Fibroblast of lung (primary cell): ENCODE measurements around the gene CNBD2. TPM values are rescaled to one million over a fixed set of nuclear protein-coding genes. Genes with fewer than 3 reads are reported as not detected.

Experiments
- DNase-seq, 2 donors: peaks; one replicate each; pipeline versions ENCODE4 v3.0.0 to v3.0.0-alpha.2; 2010; ENCODE audit warnings: low read depth in 2 of 2
- H2AFZ ChIP-seq: 2 replicates; pipeline ENCODE4 v1.5.1; 2012; ENCODE audit warnings: low read length, control low read depth, inconsistent platforms
- H3K27ac ChIP-seq: 2 replicates; pipeline ENCODE4 v1.5.1; 2011; ENCODE audit warnings: low read length, control low read depth; ENCODE audit not compliant: insufficient read depth
- H3K27me3 ChIP-seq: 2 replicates; pipeline ENCODE4 v1.5.1; 2011; ENCODE audit warnings: mild to moderate bottlenecking, low read length; ENCODE audit not compliant: control insufficient read depth, insufficient read depth
- H3K36me3 ChIP-seq: 2 replicates; pipeline ENCODE4 v1.5.1; 2011; ENCODE audit warnings: low read length; ENCODE audit not compliant: control insufficient read depth, insufficient read depth
- H3K4me1 ChIP-seq: 2 replicates; pipeline ENCODE4 v1.5.1; 2011; ENCODE audit warnings: low read length; ENCODE audit not compliant: control insufficient read depth, insufficient read depth; ENCODE audit errors: extremely low read depth
- H3K4me2 ChIP-seq: 2 replicates; pipeline ENCODE4 v1.5.1; 2011; ENCODE audit warnings: low read length, control low read depth; ENCODE audit not compliant: insufficient read depth; ENCODE audit errors: extremely low read depth
- H3K4me3 ChIP-seq, 4 experiments: fragments of 200-600 bp in 1 of 4; sonication (generic) in 1 of 4; replicated peaks in 1 of 4; 2 replicates each; pipeline ENCODE4 v1.5.1; 2011 to 2016; ENCODE audit warnings: low read length in 4 of 4, low read depth in 3 of 4, mild to moderate bottlenecking in 3 of 4, control low read depth in 2 of 4, inconsistent platforms in 1 of 4, mixed read lengths in 1 of 4; ENCODE audit not compliant: insufficient read depth in 1 of 4; ENCODE audit errors: control extremely low read depth in 1 of 4
- H3K79me2 ChIP-seq: 2 replicates; pipeline ENCODE4 v1.5.1; 2012; ENCODE audit warnings: mild to moderate bottlenecking, low read length, inconsistent platforms; ENCODE audit not compliant: control insufficient read depth, insufficient read depth
- H3K9ac ChIP-seq: 2 replicates; pipeline ENCODE4 v1.5.1; 2011; ENCODE audit warnings: mild to moderate bottlenecking, low read length, control low read depth; ENCODE audit not compliant: insufficient read depth
- H3K9me3 ChIP-seq: 2 replicates; pipeline ENCODE4 v1.5.1; 2012; ENCODE audit warnings: low read depth, low read length; ENCODE audit not compliant: control insufficient read depth, insufficient read depth
- H4K20me1 ChIP-seq: 2 replicates; pipeline ENCODE4 v1.5.1; 2011; ENCODE audit warnings: low read length; ENCODE audit not compliant: control insufficient read depth, insufficient read depth; ENCODE audit errors: extremely low read depth
- EZH2 ChIP-seq: IDR thresholded peaks from 2 replicates; pipeline ENCODE4 v1.5.1; 2012; ENCODE audit warnings: low read length, control low read depth, mild to moderate bottlenecking; ENCODE audit errors: missing control alignments
- polyA plus RNA-seq, 2 donors: library from polyadenylated mRNA; depleted of rRNA in 1 of 2; stranded (reverse) in 1 of 2; unstranded in 1 of 2; fragments of >200 nt; gene quantifications; 2 replicates each; pipeline ENCODE4 v1.2.1, GENCODE V29; 2011 to 2012; ENCODE audit warnings: missing spikeins in 1 of 2
- total RNA-seq: library from RNA; depleted of rRNA; stranded (reverse); fragments of >200 nt; gene quantifications from 2 replicates; pipeline ENCODE4 v1.2.1, GENCODE V29; 2014
- TF ChIP-seq, protein P1 (sequence below), 2 donors: IDR thresholded peaks in 1 of 2; conservative IDR thresholded peaks in 1 of 2; 1 replicate in 1 of 2; 2 replicates in 1 of 2; pipeline ENCODE4 v1.5.1; 2011 to 2012; ENCODE audit warnings: low read length in 2 of 2, control low read depth in 1 of 2, inconsistent platforms in 1 of 2, low read depth in 1 of 2, mild to moderate bottlenecking in 1 of 2

CNBD2 gene
- total and polyA plus RNA-seq, 2 donors (not counting 1 experiment from before 2014, with no cell fraction given): 1.1 to 2.6 TPM

DNA sequence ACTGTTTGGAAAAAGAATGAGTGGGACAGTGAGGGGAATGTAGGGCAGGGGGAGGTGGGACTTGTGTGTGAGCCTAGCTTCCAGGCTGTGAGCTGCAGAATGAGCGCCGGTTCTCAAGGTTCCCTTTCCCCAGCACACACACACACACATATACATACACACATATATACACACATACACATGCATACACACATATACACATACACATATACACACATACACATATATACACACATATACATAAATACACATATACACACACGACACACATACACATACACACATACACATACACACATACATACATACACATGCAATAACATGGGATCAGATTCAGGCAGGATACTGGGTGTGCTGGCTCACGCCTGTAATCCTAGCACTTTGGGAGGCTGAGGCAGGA, 66.5 kb downstream of the CNBD2 start:
- Histone ChIP-seq H4K20me1 (no peaks in the 10 kb centered on the region), H3K9ac (no peak overlapping the region), H3K27ac (no peak overlapping the region), H3K36me3 (no peaks in the 10 kb centered on the region), H3K9me3 (no peaks in the 10 kb centered on the region), H3K4me3 (no peak overlapping the region), H3K4me2 (no peak overlapping the region), H3K4me1 (no peaks in the 10 kb centered on the region), H3K27me3 (peaks cover 6% of the 10 kb centered on the region), H3K79me2 (no peaks in the 10 kb centered on the region), H2AFZ (no peak overlapping the region)
- DNase-seq: no peak
- TF ChIP-seq, protein P1, sequence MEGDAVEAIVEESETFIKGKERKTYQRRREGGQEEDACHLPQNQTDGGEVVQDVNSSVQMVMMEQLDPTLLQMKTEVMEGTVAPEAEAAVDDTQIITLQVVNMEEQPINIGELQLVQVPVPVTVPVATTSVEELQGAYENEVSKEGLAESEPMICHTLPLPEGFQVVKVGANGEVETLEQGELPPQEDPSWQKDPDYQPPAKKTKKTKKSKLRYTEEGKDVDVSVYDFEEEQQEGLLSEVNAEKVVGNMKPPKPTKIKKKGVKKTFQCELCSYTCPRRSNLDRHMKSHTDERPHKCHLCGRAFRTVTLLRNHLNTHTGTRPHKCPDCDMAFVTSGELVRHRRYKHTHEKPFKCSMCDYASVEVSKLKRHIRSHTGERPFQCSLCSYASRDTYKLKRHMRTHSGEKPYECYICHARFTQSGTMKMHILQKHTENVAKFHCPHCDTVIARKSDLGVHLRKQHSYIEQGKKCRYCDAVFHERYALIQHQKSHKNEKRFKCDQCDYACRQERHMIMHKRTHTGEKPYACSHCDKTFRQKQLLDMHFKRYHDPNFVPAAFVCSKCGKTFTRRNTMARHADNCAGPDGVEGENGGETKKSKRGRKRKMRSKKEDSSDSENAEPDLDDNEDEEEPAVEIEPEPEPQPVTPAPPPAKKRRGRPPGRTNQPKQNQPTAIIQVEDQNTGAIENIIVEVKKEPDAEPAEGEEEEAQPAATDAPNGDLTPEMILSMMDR (conservative IDR thresholded peaks at IDR 0.05 in 1 of 2, IDR thresholded peaks at IDR 0.05 in 1 of 2; ENCODE audit: low read depth in 1 of 2, low read length in 2 of 2): no peak
- TF ChIP-seq EZH2: no peak

DNA sequence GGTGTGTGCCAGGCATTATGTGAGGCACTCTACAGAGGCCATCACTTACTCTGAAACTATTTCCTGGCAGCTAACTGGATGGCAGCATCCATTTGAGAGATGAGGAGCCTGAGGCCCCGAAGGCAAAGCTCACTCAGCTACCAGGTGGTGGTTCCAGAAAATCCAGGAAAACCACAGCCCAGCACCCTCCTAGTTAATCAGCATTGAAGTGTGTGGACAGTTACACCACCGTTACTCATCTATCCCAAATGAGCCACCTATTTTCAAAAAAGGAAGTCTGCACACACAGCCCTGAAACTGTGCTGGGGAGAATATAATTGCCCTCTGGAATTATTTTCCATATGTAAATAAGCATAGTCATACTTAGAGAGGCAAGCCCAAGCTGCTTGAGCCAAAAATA, 67.4 kb downstream of the CNBD2 start:
- Histone ChIP-seq H3K27ac (no peak overlapping the region), H3K36me3 (no peaks in the 10 kb centered on the region), H2AFZ (no peak overlapping the region), H3K27me3 (peaks cover 2% of the 10 kb centered on the region), H4K20me1 (no peaks in the 10 kb centered on the region), H3K4me2 (no peak overlapping the region), H3K79me2 (no peaks in the 10 kb centered on the region), H3K4me1 (no peaks in the 10 kb centered on the region), H3K4me3 (no peak overlapping the region), H3K9ac (no peak overlapping the region), H3K9me3 (no peaks in the 10 kb centered on the region)
- TF ChIP-seq EZH2: no peak
- TF ChIP-seq, protein P1 (conservative IDR thresholded peaks at IDR 0.05 in 1 of 2, IDR thresholded peaks at IDR 0.05 in 1 of 2; ENCODE audit: low read depth in 1 of 2, low read length in 2 of 2): no peak
- peak in 1 of 2 donors; percentile 47 for DNase-seq

DNA sequence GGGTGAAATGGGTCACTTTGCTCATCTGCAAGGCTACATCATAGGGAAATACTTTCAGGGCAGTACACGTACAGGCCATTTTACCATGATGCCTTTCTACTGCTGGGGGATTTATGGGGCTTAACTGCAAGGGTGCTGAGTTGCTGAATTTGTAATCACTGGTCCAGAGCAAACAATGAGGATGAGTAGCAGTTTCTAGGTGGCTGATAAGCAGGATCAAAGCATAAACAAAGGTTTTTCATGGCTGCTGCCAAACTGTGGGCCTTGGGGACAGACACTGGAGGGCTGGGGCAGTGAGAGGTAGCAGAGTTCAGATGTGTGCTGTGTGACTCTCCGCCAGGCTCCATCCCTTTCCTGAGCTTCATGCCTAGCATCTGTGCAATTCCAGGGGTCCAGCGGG, 68.3 kb downstream of the CNBD2 start:
- H3K9ac ChIP-seq: no peak overlapping the region
- no peaks in the 10 kb centered on the region for H3K4me1 ChIP-seq
- no peaks in the 10 kb centered on the region for H4K20me1 ChIP-seq
- no peak overlapping the region for H3K4me2 ChIP-seq
- H3K27ac ChIP-seq: no peak overlapping the region
- H3K79me2 ChIP-seq: no peaks in the 10 kb centered on the region
- no peaks in the 10 kb centered on the region for H3K9me3 ChIP-seq
- no peaks in the 10 kb centered on the region for H3K27me3 ChIP-seq
- H2AFZ ChIP-seq: no peak overlapping the region
- no peak for DNase-seq
- TF ChIP-seq, protein P1 (conservative IDR thresholded peaks at IDR 0.05 in 1 of 2, IDR thresholded peaks at IDR 0.05 in 1 of 2; ENCODE audit: low read depth in 1 of 2, low read length in 2 of 2): no peak
- TF ChIP-seq EZH2: no peak
- no peak overlapping the region for H3K4me3 ChIP-seq
- H3K36me3 ChIP-seq: no peaks in the 10 kb centered on the region
